ENCODE data around the gene TNFRSF8.
A peak's percentile ranks its signal among the peaks of the same experiment; 100 is the strongest.

GRCh38 chr1:12185918-12186678, 123.0 kb downstream of the TNFRSF8 start:
- no peak for TF ChIP-seq CTCF (IDR thresholded peaks at IDR 0.05 in 8 of 11, conservative IDR thresholded peaks at IDR 0.05 in 3 of 11)
- peak; percentile 64 to 81 (median 75) for TF ChIP-seq POLR2AphosphoS5 (IDR thresholded peaks at IDR 0.05)
- no peak for TF ChIP-seq POLR2A (IDR thresholded peaks at IDR 0.05)

Measured in spleen (tissue), 7 donors.